ENCODE measurements around the gene ATP11A. TPM values are rescaled to one million over a fixed set of nuclear protein-coding genes. Genes with fewer than 3 reads are reported as not detected.

The ATP11A gene
- total RNA-seq, 2 experiments from 2014 or later, result 28.8 to 30.2 TPM

DNA sequence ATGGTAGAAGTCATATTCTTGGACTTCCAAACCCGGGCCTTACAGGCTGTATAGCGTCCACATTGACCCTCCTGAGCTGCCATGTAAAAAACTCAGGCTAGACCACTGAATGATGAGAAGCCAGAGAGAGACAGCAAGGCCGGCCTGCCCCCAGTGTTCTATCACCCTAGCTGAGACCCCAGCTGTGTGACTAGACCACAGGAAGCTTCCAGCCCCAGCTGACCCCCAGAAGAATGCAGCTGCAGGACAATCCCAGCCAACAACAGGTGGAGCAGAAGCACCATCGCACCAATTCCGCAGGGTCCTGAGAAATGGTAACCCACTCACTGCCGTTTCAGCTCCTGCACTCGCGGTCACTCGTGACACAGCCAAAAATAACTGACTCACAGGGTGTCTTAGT, 2.9 kb upstream of the ATP11A start:
- Mint-ChIP-seq H3K4me1 (ENCODE audit: low read depth) (peaks cover 23% of the 10 kb centered on the region), H3K27me3 (no peaks in the 10 kb centered on the region), H3K9me3 (no peaks in the 10 kb centered on the region), H3K36me3 (ENCODE audit: low read depth) (no peaks in the 10 kb centered on the region), H3K27ac (no peak overlapping the region), H3K4me3 (no peak overlapping the region)
- intact Hi-C loops (cut with micrococcal nuclease), result no loop called here
- no peak for DNase-seq
- TF ChIP-seq, protein P1, sequence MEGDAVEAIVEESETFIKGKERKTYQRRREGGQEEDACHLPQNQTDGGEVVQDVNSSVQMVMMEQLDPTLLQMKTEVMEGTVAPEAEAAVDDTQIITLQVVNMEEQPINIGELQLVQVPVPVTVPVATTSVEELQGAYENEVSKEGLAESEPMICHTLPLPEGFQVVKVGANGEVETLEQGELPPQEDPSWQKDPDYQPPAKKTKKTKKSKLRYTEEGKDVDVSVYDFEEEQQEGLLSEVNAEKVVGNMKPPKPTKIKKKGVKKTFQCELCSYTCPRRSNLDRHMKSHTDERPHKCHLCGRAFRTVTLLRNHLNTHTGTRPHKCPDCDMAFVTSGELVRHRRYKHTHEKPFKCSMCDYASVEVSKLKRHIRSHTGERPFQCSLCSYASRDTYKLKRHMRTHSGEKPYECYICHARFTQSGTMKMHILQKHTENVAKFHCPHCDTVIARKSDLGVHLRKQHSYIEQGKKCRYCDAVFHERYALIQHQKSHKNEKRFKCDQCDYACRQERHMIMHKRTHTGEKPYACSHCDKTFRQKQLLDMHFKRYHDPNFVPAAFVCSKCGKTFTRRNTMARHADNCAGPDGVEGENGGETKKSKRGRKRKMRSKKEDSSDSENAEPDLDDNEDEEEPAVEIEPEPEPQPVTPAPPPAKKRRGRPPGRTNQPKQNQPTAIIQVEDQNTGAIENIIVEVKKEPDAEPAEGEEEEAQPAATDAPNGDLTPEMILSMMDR (IDR thresholded peaks at IDR 0.05), result no peak
- ChIA-PET CTCF (interaction anchor here (0.6 kb wide), 1 partner anchor 487 kb away, joined by 3 read pairs; no protein-coding TSS in a partner anchor), POLR2A (interaction anchor here (0.6 kb wide), 1 partner anchor 157 kb away, joined by 3 read pairs; no protein-coding TSS in a partner anchor)
- no peak for ATAC-seq

DNA sequence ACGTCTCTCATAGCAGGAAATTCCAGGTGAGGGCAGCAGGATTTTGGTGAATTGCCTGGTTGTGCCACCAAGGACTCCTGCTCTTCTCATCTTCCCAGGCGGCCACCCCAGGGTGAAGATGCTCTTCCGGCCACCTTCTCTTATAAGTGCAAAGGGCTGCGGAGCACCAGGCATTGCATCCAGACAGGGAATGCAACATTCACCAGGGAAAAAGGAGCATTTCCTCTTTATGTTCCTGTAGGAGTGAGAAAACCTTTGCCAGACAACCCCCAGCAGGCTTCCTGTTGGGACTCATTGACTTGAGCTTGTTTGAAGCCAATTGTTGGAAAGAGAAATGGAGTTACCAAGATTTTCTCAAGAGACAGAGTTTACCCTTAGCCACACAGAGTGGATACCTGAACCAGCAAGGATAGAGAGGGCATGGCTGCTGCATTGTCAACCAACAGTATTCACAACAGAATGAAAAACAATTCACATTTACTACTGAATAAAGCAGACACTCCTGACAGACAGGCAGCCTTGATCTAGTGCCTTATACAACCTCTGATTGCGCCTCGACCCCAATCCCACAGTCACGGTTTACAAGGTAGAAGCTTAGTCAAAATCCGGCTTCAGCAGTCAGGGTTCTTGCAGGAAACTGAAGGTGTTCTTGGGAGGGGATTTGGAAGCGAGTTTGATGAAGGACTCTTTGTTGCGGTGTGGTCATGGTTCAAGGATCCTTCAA, 1.8 kb upstream of the ATP11A start:
- POLR2A ChIA-PET, result interaction anchor here (0.6 to 0.7 kb wide), 2 partner anchors 149 to 156 kb away, joined by 3 read pairs; no protein-coding TSS in a partner anchor

DNA sequence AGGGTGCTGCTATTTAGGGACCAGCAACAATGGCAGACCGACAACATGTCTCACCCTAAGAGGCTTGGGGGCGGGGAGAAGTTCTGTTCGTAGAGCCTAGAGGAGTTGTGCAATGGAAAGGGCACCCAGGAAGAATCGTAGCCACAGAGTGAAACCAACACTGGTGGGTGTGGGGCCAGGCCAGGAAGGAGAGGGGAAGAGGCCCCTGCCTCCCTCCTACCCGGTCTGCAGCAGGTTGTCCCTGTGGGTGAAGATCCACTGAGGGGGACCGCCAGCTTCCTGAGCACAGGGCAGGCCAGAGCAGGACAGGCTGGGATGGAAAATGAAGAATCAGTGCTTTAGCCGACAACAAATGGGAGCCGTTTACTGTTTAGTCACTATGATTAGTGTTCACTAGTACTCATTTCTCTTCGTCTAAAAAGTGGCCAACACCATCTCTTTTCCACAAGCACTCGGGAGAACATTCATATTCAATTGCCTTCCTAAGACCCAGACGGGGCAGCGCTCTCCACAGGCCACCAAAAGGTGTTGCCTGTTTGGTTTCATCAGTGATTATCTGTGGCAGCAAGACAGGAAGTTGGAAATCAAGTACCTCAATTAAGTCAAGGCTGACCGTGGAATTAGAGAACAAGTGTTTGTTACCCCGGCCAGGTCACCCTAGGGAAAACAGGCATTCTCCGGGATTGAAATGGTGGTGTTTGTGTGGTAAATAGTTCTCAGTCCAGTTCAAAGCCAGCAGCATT, 1.1 kb upstream of the ATP11A start:
- intact Hi-C loops (cut with micrococcal nuclease), result no loop called here
- CTCF ChIA-PET, result no interaction called here
- H3K4me3 Mint-ChIP-seq, result peak overlapping the region; percentile 80
- TF ChIP-seq, protein P1 (IDR thresholded peaks at IDR 0.05), result no peak
- H3K27me3 Mint-ChIP-seq, result no peaks in the 10 kb centered on the region
- peaks cover 36% of the 10 kb centered on the region for H3K4me1 Mint-ChIP-seq (ENCODE audit: low read depth)
- ATAC-seq (peak; percentile 46), DNase-seq (peak; percentile 80)
- H3K9me3 Mint-ChIP-seq, result no peaks in the 10 kb centered on the region
- H3K36me3 Mint-ChIP-seq (ENCODE audit: low read depth), result no peaks in the 10 kb centered on the region
- peak overlapping the region; percentile 87 for H3K27ac Mint-ChIP-seq
- POLR2A ChIA-PET, result interaction anchor here (0.7 to 1.0 kb wide), 2 partner anchors 13 to 150 kb away, joined by 3 to 5 read pairs; no protein-coding TSS in a partner anchor

More for the DNA sequence above, 1.8 kb upstream of the ATP11A start:
- no peaks in the 10 kb centered on the region for H3K9me3 Mint-ChIP-seq
- no peaks in the 10 kb centered on the region for H3K36me3 Mint-ChIP-seq (ENCODE audit: low read depth)
- intact Hi-C loops (cut with micrococcal nuclease), result no loop called here
- H3K4me3 Mint-ChIP-seq, result peak overlapping the region; percentile 80
- ATAC-seq (no peak), DNase-seq (no peak)
- H3K27ac Mint-ChIP-seq, result peak overlapping the region; percentile 87
- CTCF ChIA-PET, result interaction anchor here (0.6 kb wide), 2 partner anchors 47 to 486 kb away, joined by 3 read pairs; no protein-coding TSS in a partner anchor
- no peaks in the 10 kb centered on the region for H3K27me3 Mint-ChIP-seq
- TF ChIP-seq, protein P1 (IDR thresholded peaks at IDR 0.05), result no peak
- H3K4me1 Mint-ChIP-seq (ENCODE audit: low read depth), result peaks cover 32% of the 10 kb centered on the region

DNA sequence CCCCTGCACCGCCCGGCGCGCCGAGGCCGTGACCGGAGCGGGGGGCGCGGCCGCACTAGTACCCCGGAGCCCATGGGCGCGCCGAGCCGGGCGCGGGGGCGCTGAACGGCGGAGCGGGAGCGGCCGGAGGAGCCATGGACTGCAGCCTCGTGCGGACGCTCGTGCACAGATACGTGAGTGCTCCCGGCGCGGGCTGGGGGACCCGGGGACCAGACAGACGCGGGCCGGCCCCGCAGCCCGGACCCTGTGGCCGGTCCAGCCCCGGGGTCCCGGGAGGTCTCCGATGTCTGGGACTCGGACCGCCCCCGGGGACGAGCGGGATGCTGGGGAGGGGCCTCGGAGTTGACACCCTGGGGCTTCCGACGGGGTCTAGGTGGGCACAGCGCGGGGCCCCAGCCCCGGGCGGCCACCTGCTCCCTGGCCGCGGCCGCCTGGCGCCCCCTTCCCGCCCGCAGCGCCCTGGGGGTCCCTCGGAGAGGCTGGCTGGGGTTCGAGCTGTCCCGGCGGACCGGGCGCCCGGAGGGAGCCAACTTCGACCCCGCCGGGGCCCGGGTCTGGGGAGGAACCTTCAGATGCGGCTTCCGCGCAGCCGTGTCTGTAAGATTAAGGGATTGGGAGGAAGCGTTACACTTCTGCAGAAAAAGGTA, 568 bp downstream of the ATP11A start:
- Mint-ChIP-seq H3K4me1 (ENCODE audit: low read depth) (peaks cover 42% of the 10 kb centered on the region), H3K4me3 (peak overlapping the region; percentile 82), H3K27me3 (no peaks in the 10 kb centered on the region), H3K27ac (peak overlapping the region; percentile 66), H3K9me3 (no peaks in the 10 kb centered on the region), H3K36me3 (ENCODE audit: low read depth) (no peaks in the 10 kb centered on the region)
- ATAC-seq (peak; percentile 6), DNase-seq (peak; percentile 45)
- CTCF ChIA-PET, result interaction anchor here (1.4 kb wide), 1 partner anchor 50 kb away, joined by 5 read pairs; no protein-coding TSS in a partner anchor
- TF ChIP-seq, protein P1 (IDR thresholded peaks at IDR 0.05), result no peak
- intact Hi-C loops (cut with micrococcal nuclease), result loop anchor here (5.0 kb wide), 1 partner anchor 48 kb away; no protein-coding TSS in a partner anchor
- POLR2A ChIA-PET, result no interaction called here
